CD4-positive, alpha-beta T cell treated with Interleukin-6 for 4 hours (primary cell): ENCODE results near the gene B4GALNT1.
"Not testable (repeated sequence)": the region's sequence is repeated elsewhere in the genome, so short reads cannot be mapped to it uniquely, and the experiment has no call there.

ENCODE experiments used
- DNase-seq: peaks from one replicate; pipeline ENCODE4 v3.0.0-alpha.2; 2020; ENCODE audit warnings: mixed read lengths

The B4GALNT1 gene

DNA sequence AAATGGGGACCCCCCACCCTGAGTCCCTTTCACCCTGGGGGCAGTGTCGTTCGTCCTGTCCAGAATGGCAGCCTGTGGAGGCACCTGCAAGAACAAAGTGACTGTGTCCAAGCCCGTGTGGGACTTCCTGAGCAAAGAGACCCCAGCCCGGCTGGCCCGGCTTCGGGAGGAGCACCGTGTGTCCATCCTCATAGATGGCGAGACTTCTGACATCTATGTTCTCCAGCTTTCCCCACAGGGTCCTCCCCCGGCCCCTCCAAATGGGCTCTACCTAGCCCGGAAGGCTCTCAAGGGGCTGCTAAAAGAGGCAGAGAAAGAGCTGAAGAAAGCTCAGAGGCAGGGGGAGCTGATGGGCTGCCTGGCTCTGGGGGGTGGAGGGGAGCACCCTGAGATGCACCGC lies 26.2 kb downstream of the B4GALNT1 start:
- no peak for DNase-seq

DNA sequence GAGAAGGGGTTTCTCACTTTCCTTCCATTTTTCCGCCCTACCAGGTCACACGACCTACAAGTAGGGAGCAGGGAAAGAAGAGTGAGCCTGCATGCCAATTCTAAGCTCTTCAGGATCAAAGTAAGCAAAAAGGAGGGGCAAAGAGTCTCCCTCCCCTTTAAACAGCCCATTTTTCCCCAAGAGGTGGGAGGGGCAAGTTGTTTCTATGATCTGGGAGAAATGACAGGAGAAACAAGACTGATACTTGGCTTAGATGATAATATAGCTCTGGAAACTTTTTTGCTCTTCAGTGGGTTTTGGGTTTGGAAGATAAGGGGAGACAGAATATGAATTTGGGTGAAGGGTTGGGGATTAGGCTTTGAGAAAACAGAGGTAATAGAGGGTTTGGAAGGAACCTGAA lies 26.6 kb downstream of the B4GALNT1 start:
- DNase-seq = no peak

DNA sequence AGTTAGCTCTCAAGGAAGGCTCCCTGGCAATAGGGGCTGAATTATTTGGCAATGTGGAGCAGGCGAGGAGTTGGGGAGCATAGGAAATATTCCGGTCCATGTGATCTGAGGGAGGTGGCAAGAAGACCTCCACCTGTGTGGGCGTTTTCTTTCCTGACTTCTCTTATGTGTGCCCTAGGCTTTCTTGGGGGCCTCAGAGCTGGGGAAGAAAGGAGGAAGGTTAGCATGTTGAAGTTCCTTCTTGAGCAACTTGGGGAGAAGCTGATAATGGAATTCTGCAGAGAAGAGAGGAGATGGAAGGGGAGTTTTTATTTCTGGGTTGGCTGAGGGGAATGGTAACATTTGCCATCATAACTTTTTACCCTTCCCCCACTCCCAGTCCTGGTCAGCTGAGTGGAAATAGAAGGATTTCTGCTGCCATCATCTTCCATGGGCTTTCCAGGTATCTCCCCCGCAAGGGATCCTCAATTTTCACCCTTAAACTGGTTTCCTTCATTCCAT lies 27.1 kb downstream of the B4GALNT1 start:
- DNase-seq = no peak

DNA sequence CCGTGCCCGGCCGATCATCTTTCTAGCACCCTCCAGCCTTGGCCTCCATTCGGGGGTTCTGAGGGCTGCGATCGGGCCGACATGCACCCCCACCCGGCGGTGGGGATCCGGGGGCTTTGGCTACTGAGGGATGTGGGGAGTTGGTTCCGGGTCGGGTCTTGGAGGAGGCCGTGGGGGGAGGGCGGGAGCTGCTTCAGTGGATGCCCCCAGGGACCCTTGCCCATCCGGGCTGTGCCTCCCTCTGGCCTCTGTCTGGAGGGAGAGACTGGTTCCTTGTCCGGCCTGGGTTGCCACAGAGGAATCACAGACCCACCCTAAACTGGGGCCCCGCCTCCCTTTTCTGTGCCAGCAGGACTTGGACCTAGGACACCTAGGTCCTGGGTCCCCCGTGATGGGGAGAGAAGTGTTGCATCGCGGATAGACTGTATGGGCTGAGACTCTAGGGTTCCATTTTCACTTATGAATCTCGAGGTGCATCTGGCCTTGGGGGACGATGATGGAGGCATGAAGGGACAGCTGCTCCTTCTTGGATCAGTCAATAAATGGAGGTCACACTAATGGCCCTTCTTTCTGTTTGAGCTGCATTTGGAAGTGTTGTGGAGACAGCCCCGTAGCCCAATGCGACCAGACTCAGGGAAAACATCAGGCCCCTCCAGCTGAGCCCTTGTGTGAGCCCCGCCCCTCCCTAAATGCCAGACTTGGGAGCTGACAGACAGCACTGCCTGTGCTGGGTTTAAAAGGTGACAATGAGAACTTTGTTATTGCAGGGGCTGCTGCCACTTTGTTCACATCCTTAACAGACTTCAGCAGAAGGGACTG lies 27.8 kb downstream of the B4GALNT1 start:
- peak; percentile 20 for DNase-seq

DNA sequence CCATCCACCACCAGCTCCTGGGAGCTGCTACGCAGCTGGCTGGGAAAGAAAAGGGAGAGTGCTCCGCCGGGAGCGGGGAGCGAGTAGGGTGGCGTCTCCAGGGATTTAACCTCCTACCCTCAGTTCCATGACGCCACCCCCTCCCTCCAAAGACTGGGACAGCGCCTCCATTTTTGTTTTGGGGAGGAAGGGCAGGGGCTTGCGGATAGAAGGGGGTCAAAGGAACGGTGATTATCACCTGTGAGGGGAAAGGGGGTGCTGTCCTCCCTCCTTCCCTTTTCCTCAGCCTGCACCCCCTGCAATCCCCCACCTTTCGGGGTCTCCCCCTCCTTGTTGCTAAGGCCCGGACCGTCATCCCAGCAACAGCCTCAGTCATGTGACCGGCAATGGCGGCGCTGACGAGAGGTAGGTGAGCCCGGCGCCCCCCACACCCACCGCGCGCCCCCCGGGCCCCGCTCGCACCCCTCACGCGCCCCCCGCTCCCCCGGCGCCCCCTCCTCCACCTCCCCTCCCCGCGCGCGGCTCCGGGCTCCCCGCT lies 28.5 kb downstream of the B4GALNT1 start, which contains the start of gene DTX3:
Gene DTX3 (plus strand): TSS at position 371 of the 538 bp plus-strand sequence. CDS start 1,694 bp downstream, outside the sequence.
- peak; percentile 43 for DNase-seq

DNA sequence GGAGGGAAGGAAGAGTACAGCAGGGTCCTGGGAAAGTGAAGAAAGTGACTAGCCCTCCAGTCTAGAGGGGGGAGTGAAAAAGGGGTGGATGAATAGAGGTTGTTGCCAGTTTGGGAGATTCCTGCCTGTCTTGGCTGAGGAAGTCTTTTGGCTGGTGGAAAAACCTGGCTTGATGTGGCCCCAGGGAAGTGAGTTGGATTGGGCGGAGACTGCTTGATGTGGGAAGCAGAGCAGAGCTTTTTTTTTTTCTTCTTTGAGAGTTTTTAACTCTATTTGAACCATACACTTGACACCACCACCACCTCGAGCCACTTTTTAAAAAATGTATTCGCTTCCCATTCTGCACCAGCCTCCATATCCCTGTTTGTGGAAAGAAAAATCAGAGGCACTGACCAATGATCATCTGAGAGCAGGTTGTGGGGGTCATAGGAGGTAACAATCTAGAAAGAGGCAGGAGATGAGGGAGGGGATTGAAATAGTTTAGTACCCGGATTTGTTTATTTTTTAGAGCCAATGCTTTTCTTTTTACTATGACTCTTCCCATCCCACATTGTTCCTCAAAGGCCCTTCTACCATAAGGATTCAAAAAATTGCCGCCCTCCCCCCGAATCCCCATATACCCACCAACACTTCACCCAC lies 29.1 kb downstream of the B4GALNT1 start:
- DNase-seq = no peak

DNA sequence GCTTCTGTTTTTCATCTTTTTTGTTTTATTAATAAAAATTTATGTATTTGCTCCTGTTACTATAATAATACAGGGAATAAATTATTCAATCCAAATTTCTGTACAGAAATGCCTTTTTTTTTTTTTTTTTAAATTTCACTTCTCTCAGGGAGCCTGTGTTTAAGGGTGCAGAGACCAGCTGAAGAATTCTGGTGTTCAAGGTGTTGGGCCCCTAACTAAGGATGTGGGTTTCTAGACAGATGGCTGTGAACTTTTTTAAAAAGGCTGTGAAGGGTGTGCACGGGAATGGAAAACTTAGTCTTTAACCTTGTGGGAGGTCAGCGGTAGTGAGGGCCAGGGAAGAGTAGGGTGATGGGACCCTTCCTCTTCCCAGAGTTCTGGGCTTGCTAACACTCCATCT lies 29.7 kb downstream of the B4GALNT1 start:
- no peak for DNase-seq

DNA sequence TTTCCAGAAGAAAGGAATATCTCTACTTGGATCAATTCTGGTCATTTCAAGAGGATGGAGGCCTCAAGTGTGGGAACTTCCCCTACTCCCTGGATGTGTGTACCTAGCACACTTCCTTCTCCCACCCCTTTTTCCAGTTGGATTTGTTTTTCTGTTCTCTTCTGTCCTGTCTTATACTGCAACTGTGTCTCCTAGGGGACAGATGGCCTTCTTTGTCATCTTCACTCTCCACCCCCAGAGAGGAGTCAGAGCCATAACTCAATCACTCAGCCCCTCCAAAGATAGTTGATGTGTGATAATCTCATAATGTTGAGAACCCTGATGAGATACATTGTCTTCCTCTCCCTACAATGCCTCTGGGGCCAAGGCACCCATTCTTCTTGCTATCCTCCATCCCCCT lies 30.5 kb downstream of the B4GALNT1 start:
- no peak for DNase-seq

DNA sequence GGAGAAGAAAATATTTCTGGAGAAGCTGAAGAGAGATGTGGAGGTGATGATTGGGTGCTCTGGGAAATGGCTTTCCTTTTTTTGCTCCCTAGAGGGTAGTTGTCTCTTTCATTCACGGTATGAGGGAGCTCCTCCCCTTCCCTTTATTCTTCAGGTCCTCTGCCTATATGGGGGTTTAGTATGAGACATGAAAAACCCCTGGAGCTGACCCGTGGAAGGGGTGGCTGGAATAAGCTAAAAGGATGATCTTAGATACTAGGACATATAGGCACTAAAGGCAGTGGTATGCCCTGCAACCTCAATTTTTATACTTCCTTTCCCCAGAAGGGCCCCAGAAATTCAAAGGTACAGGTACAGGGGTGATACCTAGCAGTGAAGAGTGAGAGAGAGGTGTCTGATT lies 32.6 kb downstream of the B4GALNT1 start:
- no peak for DNase-seq

DNA sequence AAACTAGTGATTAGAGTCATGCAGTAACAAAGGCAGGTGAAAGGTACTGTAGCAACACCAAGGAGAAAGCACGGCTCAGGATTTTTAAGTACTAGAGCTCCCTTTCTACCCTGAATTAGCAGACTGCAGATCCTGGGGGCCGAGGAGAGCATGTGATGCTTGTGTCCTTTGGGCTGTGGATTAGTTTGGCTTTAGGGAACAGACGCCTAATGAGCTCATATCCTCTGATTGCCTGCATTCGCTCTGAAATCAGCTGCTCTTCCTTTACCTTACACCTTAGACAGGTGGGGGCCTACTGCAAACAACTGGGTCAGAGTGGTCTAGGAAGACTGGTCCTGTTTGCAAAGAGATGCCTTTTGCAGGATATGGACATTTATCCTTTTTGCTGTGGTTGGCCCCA lies 39.8 kb downstream of the B4GALNT1 start:
- no peak for DNase-seq

DNA sequence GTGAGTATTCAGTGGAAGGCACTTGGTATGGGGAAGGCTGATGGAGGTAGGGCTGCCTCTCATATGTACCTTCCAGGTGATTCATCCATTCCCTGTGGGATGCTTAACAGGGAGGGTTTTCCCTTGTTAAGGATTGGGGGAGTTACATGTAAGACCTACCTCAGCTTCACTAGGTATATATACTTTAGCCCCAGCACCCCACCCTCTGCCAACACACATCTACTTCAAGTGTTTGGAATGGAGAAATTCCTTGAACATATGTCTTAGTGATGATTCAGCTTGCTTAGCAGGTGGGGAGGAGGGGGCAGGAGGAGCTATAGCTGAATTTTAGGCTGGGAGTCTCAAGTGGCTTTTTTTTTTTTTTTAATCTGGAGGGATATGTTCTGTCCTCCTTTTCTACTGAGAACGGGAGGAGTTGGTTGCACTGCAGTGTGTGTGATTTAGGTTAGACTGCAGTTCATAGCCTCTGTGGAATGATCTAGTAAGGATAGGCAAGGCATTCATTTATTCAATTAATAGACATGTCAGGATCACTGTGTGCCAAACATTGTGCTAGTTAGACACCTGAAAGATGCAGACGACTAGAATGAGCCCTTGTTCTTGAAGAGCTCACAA lies 40.3 kb downstream of the B4GALNT1 start:
- no peak for DNase-seq

DNA sequence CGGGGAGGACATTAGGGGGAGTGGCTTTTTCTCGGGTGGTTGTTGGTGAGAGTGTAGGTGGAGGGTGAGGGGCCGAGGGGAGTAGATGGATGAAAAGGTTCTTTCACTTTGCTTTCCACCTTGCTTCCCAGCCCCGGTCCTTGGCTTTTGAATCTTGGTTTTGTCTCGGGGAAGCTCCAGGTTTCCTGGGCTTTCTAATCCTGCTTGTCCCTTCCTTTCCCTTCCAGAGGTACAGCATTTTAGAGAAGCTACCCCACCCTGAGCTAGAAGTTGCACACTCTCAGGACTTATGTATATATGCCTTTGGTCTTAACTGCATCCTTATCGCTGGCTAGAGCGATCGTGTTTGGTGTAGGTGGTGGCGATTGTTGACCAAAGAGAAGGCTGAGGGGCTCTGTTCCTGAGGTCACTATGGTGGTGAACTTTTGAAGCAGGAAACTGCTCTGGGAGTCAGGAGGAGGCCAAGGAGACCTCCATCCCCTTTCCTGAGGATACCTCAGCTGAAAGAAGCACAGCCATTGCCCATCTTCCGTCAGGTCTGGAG lies 41.1 kb downstream of the B4GALNT1 start:
- DNase-seq = no peak

DNA sequence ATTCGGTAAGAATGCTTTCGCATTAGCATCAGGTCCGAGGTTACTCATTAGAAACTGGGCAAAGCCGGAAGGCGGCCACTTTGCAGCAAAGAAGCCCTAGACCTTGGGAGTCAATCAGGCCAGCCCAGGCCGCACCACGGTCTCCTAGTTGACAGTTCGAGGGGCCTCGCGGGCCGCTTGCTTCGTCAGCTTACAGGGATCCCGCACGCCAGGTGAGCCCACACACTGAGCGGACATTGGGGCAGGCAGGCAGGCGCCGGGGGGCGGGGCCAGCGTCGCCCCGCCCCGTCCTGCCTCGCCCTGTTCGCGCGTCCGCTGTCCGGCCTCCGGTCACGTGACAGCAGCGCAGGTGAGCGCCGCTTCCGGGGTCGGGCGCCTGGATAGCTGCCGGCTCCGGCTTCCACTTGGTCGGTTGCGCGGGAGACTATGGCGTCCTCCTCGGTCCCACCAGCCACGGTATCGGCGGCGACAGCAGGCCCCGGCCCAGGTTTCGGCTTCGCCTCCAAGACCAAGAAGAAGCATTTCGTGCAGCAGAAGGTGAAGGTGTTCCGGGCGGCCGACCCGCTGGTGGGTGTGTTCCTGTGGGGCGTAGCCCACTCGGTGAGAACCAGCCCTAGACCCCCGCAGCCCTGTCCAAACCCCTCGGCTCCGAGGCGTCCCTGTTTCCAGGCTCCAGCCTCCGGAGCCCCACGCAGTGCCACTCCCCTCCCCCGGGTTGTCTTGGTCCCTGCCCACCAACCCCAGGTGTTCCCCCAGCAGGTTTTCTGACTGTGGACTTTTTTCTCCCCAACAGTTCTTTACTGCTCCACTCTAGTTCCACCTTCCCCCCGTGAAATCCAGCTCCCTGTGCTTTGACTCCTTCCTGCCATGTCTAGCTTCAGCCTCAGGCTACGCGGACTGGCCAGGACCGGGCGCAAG lies 41.9 kb downstream of the B4GALNT1 start, which contains the start of gene PIP4K2C:
Gene PIP4K2C (plus strand): TSS at position 329 of the 918 bp plus-strand sequence. CDS start 98 bp downstream, at position 427.
- peak; percentile 85 for DNase-seq

DNA sequence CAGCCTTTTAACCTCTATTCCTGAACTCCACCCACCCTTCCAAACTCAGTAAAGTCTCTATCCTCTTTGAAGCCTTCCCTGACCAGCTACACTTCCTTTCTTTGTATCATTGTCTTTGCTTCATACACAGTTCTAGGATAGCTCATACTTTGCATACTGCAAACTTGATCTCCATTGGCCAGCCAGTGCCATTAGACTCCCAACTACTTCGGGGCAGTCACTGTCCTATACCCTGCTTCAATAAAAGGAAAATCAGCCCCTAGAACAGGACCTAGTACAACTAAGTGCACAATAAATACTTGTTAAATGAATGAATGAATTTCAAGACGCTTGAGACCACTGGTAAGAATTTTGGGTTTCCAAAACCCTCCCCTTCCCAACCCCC lies 42.5 kb downstream of the B4GALNT1 start:
- no peak for DNase-seq

DNA sequence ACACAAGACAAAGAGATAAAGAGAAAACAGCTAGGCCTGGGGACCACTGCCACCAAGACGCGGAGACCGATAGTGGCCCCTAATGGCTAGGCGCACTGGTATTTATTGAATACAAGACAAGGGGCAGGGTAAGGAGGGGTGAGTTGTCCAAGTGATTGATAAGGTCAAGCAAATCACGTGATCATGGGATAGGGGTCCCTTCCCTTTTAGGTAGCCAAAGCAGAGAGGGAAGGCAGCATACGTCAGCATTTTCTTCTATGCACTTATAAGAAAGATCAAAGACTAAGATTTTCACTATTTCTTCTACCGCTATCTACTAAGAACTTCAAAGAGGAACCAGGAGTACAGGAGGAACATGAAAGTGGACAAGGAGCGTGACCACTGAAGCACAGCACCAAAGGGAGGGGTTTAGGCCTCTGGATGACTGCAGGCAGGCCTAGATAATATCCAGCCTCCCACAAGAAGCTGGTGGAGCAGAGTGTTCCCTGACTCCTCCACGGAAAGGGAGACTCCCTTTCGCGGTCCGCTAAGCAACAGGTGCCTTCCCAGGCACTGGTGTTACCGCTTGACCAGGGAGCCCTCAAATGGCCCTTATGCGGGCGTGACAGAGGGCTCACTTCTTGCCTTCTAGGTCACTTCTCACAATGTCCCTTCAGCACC lies 43.9 kb downstream of the B4GALNT1 start:
- DNase-seq = not testable (repeated sequence)

DNA sequence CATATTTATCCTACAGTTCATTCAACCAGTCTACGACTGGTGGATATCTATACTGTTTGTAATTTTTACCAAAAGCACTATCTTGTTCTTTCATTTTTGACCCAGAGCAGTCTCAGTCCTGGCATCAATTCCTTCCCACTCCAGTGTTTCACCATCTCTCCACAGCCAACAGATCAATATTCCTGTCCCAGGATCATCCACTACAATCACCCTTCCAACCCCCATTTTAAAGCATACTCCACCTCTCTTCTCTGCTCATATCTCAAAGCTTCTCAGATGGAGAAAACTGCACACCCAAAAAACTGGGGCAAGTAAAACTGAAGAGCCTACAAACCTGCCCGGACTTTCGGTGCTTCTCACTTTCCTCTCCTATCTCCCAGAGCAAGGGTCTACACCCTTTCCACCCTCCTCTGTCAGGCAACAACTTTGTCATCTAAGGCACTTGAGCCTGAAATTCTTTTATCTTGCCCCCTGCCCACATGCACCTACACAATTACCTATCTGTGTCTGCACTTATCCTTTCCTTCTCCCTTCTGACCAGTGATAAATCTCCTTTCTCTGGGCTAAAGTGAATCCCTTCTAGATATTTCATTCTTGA lies 46.1 kb downstream of the B4GALNT1 start:
- no peak for DNase-seq

DNA sequence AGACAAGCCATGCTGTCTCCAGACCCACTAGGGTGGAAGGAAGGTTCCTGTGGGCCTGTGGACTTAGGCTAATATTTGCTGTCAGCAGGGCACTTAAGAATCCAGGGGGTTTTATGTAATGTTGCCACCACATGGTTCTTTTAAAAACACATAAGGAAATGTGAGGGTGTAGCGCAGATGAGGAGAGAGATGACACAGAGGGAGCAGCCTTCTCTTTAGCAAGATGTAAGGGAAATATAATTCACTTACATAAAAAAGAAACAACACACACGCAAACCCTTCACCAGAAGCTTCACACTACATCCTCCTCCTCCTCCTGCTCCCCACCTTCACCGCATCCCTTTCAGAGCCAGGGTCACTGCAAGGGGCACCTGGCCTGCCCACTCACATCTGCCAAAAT lies 46.9 kb downstream of the B4GALNT1 start:
- DNase-seq = no peak

DNA sequence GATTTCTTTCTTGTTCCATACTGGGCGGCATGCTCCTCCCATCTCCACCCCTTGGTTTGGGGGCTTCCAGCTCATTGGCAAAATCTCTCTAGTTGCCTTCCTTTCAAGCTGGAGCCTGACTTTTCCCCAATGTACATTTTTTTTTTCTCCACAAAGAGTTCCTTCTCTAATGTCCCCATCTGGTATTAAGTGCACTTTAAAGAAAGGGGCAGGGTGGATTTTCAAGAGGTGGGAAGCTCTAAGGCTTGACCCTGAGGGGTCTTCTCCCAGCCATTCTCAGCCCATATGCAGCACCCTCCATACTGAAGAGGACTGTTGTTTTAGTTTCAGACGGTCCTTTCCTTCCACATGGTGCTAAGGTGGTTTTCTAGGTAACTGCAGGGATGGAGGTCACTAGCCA lies 47.8 kb downstream of the B4GALNT1 start:
- no peak for DNase-seq

DNA sequence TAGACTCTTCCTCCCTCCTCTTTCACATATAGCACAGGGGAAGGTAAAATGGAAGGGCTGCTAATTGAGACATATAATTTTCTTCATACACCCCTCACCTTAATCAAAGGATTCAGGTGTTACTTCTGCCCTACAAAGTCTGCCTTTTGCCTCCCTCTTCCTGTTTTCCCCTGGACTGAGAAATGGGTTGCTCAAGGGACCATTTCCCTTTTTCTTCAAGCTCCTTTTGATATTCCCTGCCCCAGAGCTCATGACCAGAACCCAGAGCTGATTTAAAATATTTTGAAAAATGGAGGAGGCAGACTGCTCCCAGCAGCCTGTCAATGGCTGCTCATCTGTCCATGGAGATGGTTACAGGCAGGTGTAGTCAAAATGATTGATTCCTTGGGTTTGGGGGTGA lies 48.3 kb downstream of the B4GALNT1 start:
- DNase-seq = no peak

DNA sequence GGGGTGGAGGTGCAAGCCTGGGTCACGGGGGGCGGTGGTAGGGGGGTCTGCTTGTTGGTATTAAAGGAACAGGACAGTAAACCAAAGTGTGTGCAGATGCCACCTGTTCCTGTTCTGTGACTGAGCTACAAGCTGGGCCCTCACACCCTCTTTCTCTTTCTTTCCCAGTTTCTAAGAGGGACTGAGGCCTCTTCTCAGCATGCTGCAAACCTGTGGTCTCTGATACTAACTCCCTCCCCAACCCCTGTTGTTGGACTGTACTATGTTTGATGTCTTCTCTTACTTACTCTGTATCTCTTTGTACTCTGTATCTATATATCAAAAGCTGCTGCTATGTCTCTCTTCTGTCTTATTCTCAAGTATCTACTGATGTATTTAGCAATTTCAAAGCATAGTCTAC lies 49.0 kb downstream of the B4GALNT1 start:
- no peak for DNase-seq
